ENCODE data around the gene TRIM14.
A peak's percentile ranks its signal among the peaks of the same experiment; 100 is the strongest.

TRIM14 gene

GRCh38 chr9:98118640-98119601, at the start of gene TRIM14:
Gene TRIM14, minus strand, starts transcription at chr9:98119222. Its CDS starts 34 bp downstream, at chr9:98119188.
- FAIRE-seq = no peak
- DNase-seq (ENCODE audit: insufficient read length, low spot score) = peak; percentile 83

GRCh38 chr9:98168153-98168780, 49.2 kb upstream of the TRIM14 start:
- FAIRE-seq = no peak

GRCh38 chr9:98164912-98165311, 45.9 kb upstream of the TRIM14 start:
- FAIRE-seq = no peak
- no peak for DNase-seq (ENCODE audit: insufficient read length, low spot score)

More at GRCh38 chr9:98168153-98168780, 49.2 kb upstream of the TRIM14 start:
- no peak for DNase-seq (ENCODE audit: insufficient read length, low spot score)

- no peak for FAIRE-seq
- DNase-seq (ENCODE audit: insufficient read length, low spot score) = no peak
Measured at GRCh38 chr9:98162613-98163012, 43.6 kb upstream of the TRIM14 start.

GRCh38 chr9:98161851-98162250, 42.8 kb upstream of the TRIM14 start:
- no peak for FAIRE-seq
- DNase-seq (ENCODE audit: insufficient read length, low spot score) = no peak

GRCh38 chr9:98159790-98160189, 40.8 kb upstream of the TRIM14 start:
- FAIRE-seq (no peak), DNase-seq (ENCODE audit: insufficient read length, low spot score) (no peak)

GRCh38 chr9:98159301-98159700, 40.3 kb upstream of the TRIM14 start:
- DNase-seq (ENCODE audit: insufficient read length, low spot score) (no peak), FAIRE-seq (no peak)

- FAIRE-seq (no peak), DNase-seq (ENCODE audit: insufficient read length, low spot score) (no peak)
Measured at GRCh38 chr9:98158071-98158831, 39.2 kb upstream of the TRIM14 start.

GRCh38 chr9:98157372-98157771, 38.4 kb upstream of the TRIM14 start:
- FAIRE-seq (no peak), DNase-seq (ENCODE audit: insufficient read length, low spot score) (no peak)

- FAIRE-seq (no peak), DNase-seq (ENCODE audit: insufficient read length, low spot score) (no peak)
Measured at GRCh38 chr9:98154678-98155077, 35.7 kb upstream of the TRIM14 start.

- FAIRE-seq = no peak
- DNase-seq (ENCODE audit: insufficient read length, low spot score) = no peak
Measured at GRCh38 chr9:98152526-98152925, 33.5 kb upstream of the TRIM14 start.

- no peak for FAIRE-seq
- no peak for DNase-seq (ENCODE audit: insufficient read length, low spot score)
Measured at GRCh38 chr9:98150721-98151120, 31.7 kb upstream of the TRIM14 start.

GRCh38 chr9:98150164-98150563, 31.1 kb upstream of the TRIM14 start:
- no peak for DNase-seq (ENCODE audit: insufficient read length, low spot score)
- FAIRE-seq = no peak

GRCh38 chr9:98149422-98149821, 30.4 kb upstream of the TRIM14 start:
- no peak for DNase-seq (ENCODE audit: insufficient read length, low spot score)
- no peak for FAIRE-seq

- FAIRE-seq (no peak), DNase-seq (ENCODE audit: insufficient read length, low spot score) (no peak)
Measured at GRCh38 chr9:98148486-98148885, 29.5 kb upstream of the TRIM14 start.

GRCh38 chr9:98147582-98147981, 28.6 kb upstream of the TRIM14 start:
- FAIRE-seq (no peak), DNase-seq (ENCODE audit: insufficient read length, low spot score) (no peak)

- DNase-seq (ENCODE audit: insufficient read length, low spot score) (peak; percentile 67), FAIRE-seq (no peak)
Measured at GRCh38 chr9:98146101-98146991, 27.3 kb upstream of the TRIM14 start.

- no peak for DNase-seq (ENCODE audit: insufficient read length, low spot score)
- no peak for FAIRE-seq
Measured at GRCh38 chr9:98144631-98145030, 25.6 kb upstream of the TRIM14 start.

- FAIRE-seq (no peak), DNase-seq (ENCODE audit: insufficient read length, low spot score) (no peak)
Measured at GRCh38 chr9:98144076-98144475, 25.1 kb upstream of the TRIM14 start.

GRCh38 chr9:98142925-98143481, 24.0 kb upstream of the TRIM14 start:
- FAIRE-seq (no peak), DNase-seq (ENCODE audit: insufficient read length, low spot score) (no peak)
